Esophagus squamous epithelium (tissue), 5 donors: ENCODE results near the gene LUZP1. TPM values are rescaled to one million over a fixed set of nuclear protein-coding genes. Genes with fewer than 3 reads are reported as not detected.

ENCODE experiments used
- DNase-seq: peaks from one replicate; lab custom pipeline; 2025; lab: John Stamatoyannopoulos, UW
- H3K27ac ChIP-seq, 4 donors: fragments of 200-600 bp; sonication (generic); one replicate each; pipeline ENCODE4 v1.5.1; 2016 to 2019; ENCODE audit warnings: mild to moderate bottlenecking in 1 of 4
- H3K27me3 ChIP-seq, 4 donors: fragments of 200-600 bp; sonication (generic); 1 replicate in 3 of 4; 2 replicates in 1 of 4; pipeline versions ENCODE4 v1.5.1 to v1.6.0; 2017 to 2021; ENCODE audit warnings: antibody characterized with exemption in 1 of 4
- H3K36me3 ChIP-seq, 3 donors: fragments of 200-600 bp; sonication (generic); one replicate each; pipeline ENCODE4 v1.5.1; 2016 to 2019
- H3K4me1 ChIP-seq, 3 donors: fragments of 200-600 bp; sonication (generic); one replicate each; pipeline ENCODE4 v1.5.1; 2017 to 2019
- H3K4me3 ChIP-seq, 4 donors: fragments of 200-600 bp; sonication (generic); 1 replicate in 3 of 4; 2 replicates in 1 of 4; pipeline ENCODE4 v1.5.1; 2016 to 2019; ENCODE audit warnings: mild to moderate bottlenecking in 2 of 4, moderate library complexity in 1 of 4
- H3K9me3 ChIP-seq, 3 donors: fragments of 200-600 bp; sonication (generic); one replicate each; pipeline ENCODE4 v1.5.1; 2016 to 2019
- POLR2A ChIP-seq, 4 donors: fragments of 450-650 bp; IDR thresholded peaks; one replicate each; pipeline ENCODE4 v1.6.1; 2017; ENCODE audit warnings: antibody characterized with exemption in 4 of 4, mild to moderate bottlenecking in 4 of 4, moderate library complexity in 3 of 4
- WGBS, 2 donors: methylation state at CpG; one replicate each; pipeline ENCODE4 v1.1.5; 2018; 5-methylcytosine and 5-hydroxymethylcytosine counted together
- intact Hi-C: fragments of 100-400 bp; cut with DNase I; formaldehyde crosslinking; loops from one replicate; pipeline ENCODE4 v1.15.0; 2022
- total RNA-seq, 4 donors: library from RNA; depleted of rRNA; stranded (reverse); fragments of >200 nt; gene quantifications; one replicate each; pipeline ENCODE4 v1.1.0, GENCODE V29; 2016
- TF ChIP-seq, protein P1 (sequence below), 6 experiments: fragments of 450-650 bp in 4 of 6; fragments of 200-600 bp in 2 of 6; sonication (generic) in 2 of 6; IDR thresholded peaks; one replicate each; pipeline ENCODE4 v1.5.1; 2016 to 2019; ENCODE audit warnings: antibody characterized with exemption in 6 of 6, mild to moderate bottlenecking in 4 of 6, moderate library complexity in 4 of 6
- donor health status: DM: yes; HTN: yes; CAD: no.

Gene LUZP1
- 10 to 100 TPM; 16.9 to 18.7 (median 17.9) TPM for total RNA-seq

DNA sequence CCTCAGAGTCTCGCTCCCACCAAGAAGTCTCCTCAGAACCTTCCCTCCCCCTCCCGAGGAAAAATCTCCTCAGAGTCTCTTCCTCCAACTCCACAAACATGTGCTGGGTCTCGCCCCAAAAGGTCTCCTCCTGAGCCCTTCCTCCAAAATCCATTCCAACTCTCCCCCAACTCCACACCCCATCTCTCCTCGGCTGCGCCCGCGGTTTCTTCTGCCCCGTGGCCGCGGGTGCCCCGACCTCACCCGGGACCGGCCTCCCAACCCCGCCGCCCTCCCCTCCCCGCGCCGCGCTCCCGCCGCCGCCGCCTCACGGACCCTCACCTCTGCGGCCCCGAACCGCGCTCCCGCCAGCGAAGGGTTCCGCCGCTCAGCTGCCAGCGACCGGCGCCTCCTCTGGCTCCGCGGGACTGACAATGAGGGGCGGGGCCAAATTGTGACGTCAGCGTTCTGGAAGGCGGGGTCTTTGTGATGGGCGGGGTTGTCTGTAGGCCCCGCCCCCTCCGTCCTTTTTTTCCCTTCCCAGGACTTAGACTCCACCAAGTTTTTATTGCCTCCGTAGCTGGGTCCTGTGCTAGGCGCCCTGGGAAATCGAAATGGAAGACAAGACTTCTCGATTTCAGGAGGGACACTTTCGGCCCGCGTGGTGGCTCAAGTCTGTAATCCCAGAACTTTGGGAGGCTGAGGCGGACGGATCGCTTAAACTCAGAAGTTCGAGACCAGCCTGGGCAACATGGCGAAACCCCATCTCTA is at the start of gene LUZP1:
Gene LUZP1 (minus strand): TSS at position 412 of the 750 bp plus-strand sequence.
- intact Hi-C loops = no loop called here
- peak within 1 kb of the TSS; percentile 89 to 98 (median 96) for H3K27ac ChIP-seq
- peaks cover 0 to 66% (median 23%) of the 10 kb centered on the region in 3 donors for H3K4me1 ChIP-seq
- TF ChIP-seq POLR2A (IDR thresholded peaks at IDR 0.05) = peak in 3 of 4 donors; percentile 97 to 98 (median 97)
- TF ChIP-seq, protein P1, sequence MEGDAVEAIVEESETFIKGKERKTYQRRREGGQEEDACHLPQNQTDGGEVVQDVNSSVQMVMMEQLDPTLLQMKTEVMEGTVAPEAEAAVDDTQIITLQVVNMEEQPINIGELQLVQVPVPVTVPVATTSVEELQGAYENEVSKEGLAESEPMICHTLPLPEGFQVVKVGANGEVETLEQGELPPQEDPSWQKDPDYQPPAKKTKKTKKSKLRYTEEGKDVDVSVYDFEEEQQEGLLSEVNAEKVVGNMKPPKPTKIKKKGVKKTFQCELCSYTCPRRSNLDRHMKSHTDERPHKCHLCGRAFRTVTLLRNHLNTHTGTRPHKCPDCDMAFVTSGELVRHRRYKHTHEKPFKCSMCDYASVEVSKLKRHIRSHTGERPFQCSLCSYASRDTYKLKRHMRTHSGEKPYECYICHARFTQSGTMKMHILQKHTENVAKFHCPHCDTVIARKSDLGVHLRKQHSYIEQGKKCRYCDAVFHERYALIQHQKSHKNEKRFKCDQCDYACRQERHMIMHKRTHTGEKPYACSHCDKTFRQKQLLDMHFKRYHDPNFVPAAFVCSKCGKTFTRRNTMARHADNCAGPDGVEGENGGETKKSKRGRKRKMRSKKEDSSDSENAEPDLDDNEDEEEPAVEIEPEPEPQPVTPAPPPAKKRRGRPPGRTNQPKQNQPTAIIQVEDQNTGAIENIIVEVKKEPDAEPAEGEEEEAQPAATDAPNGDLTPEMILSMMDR (IDR thresholded peaks at IDR 0.05) = peak in 1 of 6 experiments; percentile 4
- no peaks in the 10 kb centered on the region for H3K36me3 ChIP-seq
- 7 to 26% methylated on average over 10 to 43 of the region's 56 CpGs for WGBS, 2 donors
- no peaks in the 10 kb centered on the region for H3K27me3 ChIP-seq
- H3K4me3 ChIP-seq = peak within 1 kb of the TSS; percentile 63 to 94 (median 84)
- no peaks in the 10 kb centered on the region for H3K9me3 ChIP-seq
- DNase-seq = peak; percentile 38

- no peaks in the 10 kb centered on the region for H3K9me3 ChIP-seq
- TF ChIP-seq, protein P1 (IDR thresholded peaks at IDR 0.05) = no peak
- TF ChIP-seq POLR2A (IDR thresholded peaks at IDR 0.05) = no peak
- H3K36me3 ChIP-seq = no peaks in the 10 kb centered on the region
- no peak for DNase-seq
- H3K4me3 ChIP-seq = peak within 1 kb of the TSS; percentile 27 to 65 (median 39)
- H3K4me1 ChIP-seq = peaks cover 6 to 16% (median 11%) of the 10 kb centered on the region in 3 donors
- H3K27me3 ChIP-seq = peaks cover 0 to 99% (median 10%) of the 10 kb centered on the region in 4 donors
- intact Hi-C loops = no loop called here
- H3K27ac ChIP-seq = no peak within 1 kb of the TSS
- WGBS, 2 donors = 4 to 6% methylated on average over 3 to 4 of the region's 45 CpGs
These were observed 48.9 kb upstream of the LUZP1 start, which contains the start of gene HTR1D for GRCh38 chr1:23217421-23218115. Gene HTR1D (minus strand): TSS chr1:23217502. CDS start chr1:23194219, 23,283 bp downstream.

- Histone ChIP-seq H3K27ac (no peak overlapping the region), H3K9me3 (no peaks in the 10 kb centered on the region), H3K36me3 (no peaks in the 10 kb centered on the region), H3K4me1 (peaks cover 6 to 16% (median 11%) of the 10 kb centered on the region in 3 donors), H3K27me3 (peaks cover 0 to 99% (median 10%) of the 10 kb centered on the region in 4 donors), H3K4me3 (peak overlapping the region; percentile 27 to 65 (median 39))
- TF ChIP-seq, protein P1 (IDR thresholded peaks at IDR 0.05) = peak; percentile 42 to 65 (median 48)
- TF ChIP-seq POLR2A (IDR thresholded peaks at IDR 0.05) = no peak
- no peak for DNase-seq
- intact Hi-C loops = no loop called here
- WGBS, 2 donors = no CpG with 5 or more reads among the region's 78 CpGs
These were observed 48.2 kb upstream of the LUZP1 start for GRCh38 chr1:23216771-23217420.

GRCh38 chr1:23215751-23216449 is 47.2 kb upstream of the LUZP1 start:
- Histone ChIP-seq H3K4me3 (no peak overlapping the region), H3K9me3 (no peaks in the 10 kb centered on the region), H3K27ac (no peak overlapping the region), H3K4me1 (peaks cover 6 to 16% (median 11%) of the 10 kb centered on the region in 3 donors), H3K36me3 (no peaks in the 10 kb centered on the region), H3K27me3 (peaks cover 0 to 99% (median 10%) of the 10 kb centered on the region in 4 donors)
- 60% methylated on average over 1 of the region's 3 CpGs; no CpG with 5 or more reads in 1 of the 2 donors for WGBS, 2 donors
- DNase-seq = no peak
- intact Hi-C loops = no loop called here
- TF ChIP-seq, protein P1 (IDR thresholded peaks at IDR 0.05) = no peak
- TF ChIP-seq POLR2A (IDR thresholded peaks at IDR 0.05) = no peak
